ENCODE data around the gene PPP1R3D. TPM values are rescaled to one million over a fixed set of nuclear protein-coding genes. Genes with fewer than 3 reads are reported as not detected.
A peak's percentile ranks its signal among the peaks of the same experiment; 100 is the strongest.

Gene PPP1R3D
- total RNA-seq, 1 donor from 2014 or later = 11.4 TPM

DNA sequence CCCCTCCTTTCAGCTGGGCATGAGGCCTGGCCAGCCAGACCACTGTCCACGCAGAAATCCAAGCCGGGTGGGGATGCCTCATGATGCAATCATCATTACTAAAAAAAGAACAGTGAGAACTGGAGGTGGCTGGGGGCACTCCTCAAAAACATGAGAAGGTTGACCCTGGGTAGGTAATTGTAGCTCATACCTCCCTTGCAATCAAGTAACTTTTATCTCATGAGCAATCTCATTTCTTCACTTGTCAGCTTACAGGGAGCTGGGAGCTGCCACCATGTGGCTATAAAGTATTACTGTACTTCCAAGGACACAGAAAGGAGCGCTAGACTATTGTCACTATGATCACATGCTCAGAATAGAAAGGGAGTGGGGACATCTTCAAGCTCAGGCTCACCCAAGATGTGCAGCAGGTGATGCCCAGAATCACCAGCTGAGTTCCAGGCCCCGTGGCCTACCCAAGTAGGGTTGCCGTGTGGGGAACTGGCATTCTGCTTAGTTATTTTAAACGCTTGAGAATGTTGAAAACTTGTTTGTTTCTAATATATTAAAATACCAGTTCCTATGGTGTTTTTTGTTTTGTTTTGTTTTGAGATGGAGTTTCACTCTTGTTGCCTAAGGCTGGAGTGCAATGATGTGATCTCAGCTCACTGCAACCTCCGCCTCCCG is 15.2 kb upstream of the PPP1R3D start:
- Histone ChIP-seq H3K4me3 (no peak overlapping the region), H3K27me3 (ENCODE audit: low read depth) (no peaks in the 10 kb centered on the region), H3K9me3 (replicated peaks) (no peaks in the 10 kb centered on the region), H3K36me3 (peaks cover 27% of the 10 kb centered on the region), H3K4me1 (peaks cover 6% of the 10 kb centered on the region), H3K27ac (replicated peaks) (no peak overlapping the region)
- DNase-seq = no peak
- intact Hi-C loops (cut with micrococcal nuclease) = no loop called here
- TF ChIP-seq, protein P1, sequence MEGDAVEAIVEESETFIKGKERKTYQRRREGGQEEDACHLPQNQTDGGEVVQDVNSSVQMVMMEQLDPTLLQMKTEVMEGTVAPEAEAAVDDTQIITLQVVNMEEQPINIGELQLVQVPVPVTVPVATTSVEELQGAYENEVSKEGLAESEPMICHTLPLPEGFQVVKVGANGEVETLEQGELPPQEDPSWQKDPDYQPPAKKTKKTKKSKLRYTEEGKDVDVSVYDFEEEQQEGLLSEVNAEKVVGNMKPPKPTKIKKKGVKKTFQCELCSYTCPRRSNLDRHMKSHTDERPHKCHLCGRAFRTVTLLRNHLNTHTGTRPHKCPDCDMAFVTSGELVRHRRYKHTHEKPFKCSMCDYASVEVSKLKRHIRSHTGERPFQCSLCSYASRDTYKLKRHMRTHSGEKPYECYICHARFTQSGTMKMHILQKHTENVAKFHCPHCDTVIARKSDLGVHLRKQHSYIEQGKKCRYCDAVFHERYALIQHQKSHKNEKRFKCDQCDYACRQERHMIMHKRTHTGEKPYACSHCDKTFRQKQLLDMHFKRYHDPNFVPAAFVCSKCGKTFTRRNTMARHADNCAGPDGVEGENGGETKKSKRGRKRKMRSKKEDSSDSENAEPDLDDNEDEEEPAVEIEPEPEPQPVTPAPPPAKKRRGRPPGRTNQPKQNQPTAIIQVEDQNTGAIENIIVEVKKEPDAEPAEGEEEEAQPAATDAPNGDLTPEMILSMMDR (IDR thresholded peaks at IDR 0.05; ENCODE audit: borderline replicate concordance) = peak; percentile 50

DNA sequence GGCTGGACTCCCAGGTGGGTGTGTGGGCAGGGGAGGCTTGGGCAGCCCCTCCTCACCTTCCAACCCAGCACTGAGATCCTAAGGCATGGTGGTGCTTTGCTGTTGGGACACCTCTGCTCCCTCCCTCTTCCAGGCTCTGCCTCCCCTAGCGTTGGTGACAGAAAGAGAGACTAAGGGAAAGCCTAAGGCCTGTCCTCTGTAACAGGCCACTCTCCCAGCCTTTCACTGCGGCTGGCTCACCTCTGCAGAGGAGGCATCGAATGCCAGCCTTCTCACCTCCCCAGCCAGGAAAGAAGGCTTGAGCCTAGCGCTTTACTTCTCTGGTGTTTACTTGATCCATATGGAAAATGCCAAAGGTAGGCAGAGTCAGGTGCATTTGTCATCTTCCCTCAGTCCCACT is 14.6 kb upstream of the PPP1R3D start:
- TF ChIP-seq, protein P1 (IDR thresholded peaks at IDR 0.05; ENCODE audit: borderline replicate concordance) = no peak
- Histone ChIP-seq H3K4me3 (no peak overlapping the region), H3K4me1 (peaks cover 6% of the 10 kb centered on the region), H3K9me3 (replicated peaks) (no peaks in the 10 kb centered on the region), H3K36me3 (peaks cover 24% of the 10 kb centered on the region), H3K27ac (replicated peaks) (no peak overlapping the region), H3K27me3 (ENCODE audit: low read depth) (no peaks in the 10 kb centered on the region)
- intact Hi-C loops (cut with micrococcal nuclease) = no loop called here
- no peak for DNase-seq

DNA sequence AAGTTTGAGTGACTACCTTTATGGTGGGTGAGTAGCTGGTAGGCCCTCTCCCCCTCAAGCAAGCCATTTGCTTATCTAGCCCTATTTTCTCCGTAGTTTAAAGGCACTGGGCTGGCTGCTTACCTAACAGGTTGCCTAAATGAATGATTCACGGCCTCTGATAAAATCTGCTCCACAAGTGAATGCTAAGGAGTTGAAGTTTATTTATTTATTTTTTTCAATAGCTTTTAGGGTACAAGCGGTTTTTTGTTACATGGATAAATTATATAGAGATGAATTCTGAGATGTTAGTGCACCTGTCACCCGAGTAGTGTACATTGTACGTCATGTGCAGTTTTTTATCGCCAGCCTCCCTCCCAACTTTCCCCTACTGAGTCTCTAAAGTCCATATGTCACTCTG is 9.8 kb upstream of the PPP1R3D start:
- intact Hi-C loops (cut with micrococcal nuclease) = no loop called here
- H3K36me3 ChIP-seq = peaks cover 22% of the 10 kb centered on the region
- H3K27me3 ChIP-seq (ENCODE audit: low read depth) = no peaks in the 10 kb centered on the region
- no peak for DNase-seq
- peaks cover 44% of the 10 kb centered on the region for H3K4me1 ChIP-seq
- no peaks in the 10 kb centered on the region for H3K9me3 ChIP-seq (replicated peaks)
- H3K27ac ChIP-seq (replicated peaks) = no peak overlapping the region
- TF ChIP-seq, protein P1 (IDR thresholded peaks at IDR 0.05; ENCODE audit: borderline replicate concordance) = no peak
- no peak overlapping the region for H3K4me3 ChIP-seq

GRCh38 chr20:59948828-59949720 is 9.0 kb upstream of the PPP1R3D start:
- H3K27ac ChIP-seq (replicated peaks) = no peak overlapping the region
- no peaks in the 10 kb centered on the region for H3K27me3 ChIP-seq (ENCODE audit: low read depth)
- H3K36me3 ChIP-seq = peaks cover 30% of the 10 kb centered on the region
- H3K4me3 ChIP-seq = no peak overlapping the region
- intact Hi-C loops (cut with micrococcal nuclease) = no loop called here
- no peak for DNase-seq
- no peaks in the 10 kb centered on the region for H3K9me3 ChIP-seq (replicated peaks)
- peaks cover 52% of the 10 kb centered on the region for H3K4me1 ChIP-seq
- TF ChIP-seq, protein P1 (IDR thresholded peaks at IDR 0.05; ENCODE audit: borderline replicate concordance) = peak; percentile 75

GRCh38 chr20:59948212-59948611 is 8.1 kb upstream of the PPP1R3D start:
- Histone ChIP-seq H3K4me1 (peaks cover 54% of the 10 kb centered on the region), H3K36me3 (peaks cover 39% of the 10 kb centered on the region), H3K9me3 (replicated peaks) (no peaks in the 10 kb centered on the region), H3K27me3 (ENCODE audit: low read depth) (no peaks in the 10 kb centered on the region), H3K4me3 (no peak overlapping the region), H3K27ac (replicated peaks) (no peak overlapping the region)
- intact Hi-C loops (cut with micrococcal nuclease) = no loop called here
- TF ChIP-seq, protein P1 (IDR thresholded peaks at IDR 0.05; ENCODE audit: borderline replicate concordance) = no peak
- no peak for DNase-seq
